NCI-H524 (cell line): Measurements from ENCODE around the gene MRPL27.

ENCODE experiments used
- DNase-seq, 2 experiments: peaks; one replicate each; lab custom pipeline; 2025; lab: John Stamatoyannopoulos, UW

The MRPL27 gene

DNA sequence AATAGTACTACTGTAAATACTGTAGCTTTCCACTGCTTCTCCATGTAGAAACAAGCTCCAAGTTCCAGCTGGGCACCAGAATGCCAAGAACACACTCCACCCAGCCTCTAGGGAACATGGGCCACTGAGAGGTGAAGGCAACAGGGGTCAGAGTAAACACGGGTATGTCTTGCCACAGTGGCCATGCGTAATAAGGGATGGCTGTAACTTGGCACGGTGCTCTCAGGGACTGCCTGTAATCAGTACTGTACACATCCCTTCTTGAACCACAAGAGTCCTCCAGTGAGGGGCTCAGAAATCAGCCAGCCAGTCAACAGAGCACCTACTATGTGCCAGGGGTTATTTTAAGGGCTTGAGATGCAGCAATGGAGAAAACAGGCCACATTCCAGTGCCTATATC is 13.5 kb upstream of the MRPL27 start:
- no peak for DNase-seq

DNA sequence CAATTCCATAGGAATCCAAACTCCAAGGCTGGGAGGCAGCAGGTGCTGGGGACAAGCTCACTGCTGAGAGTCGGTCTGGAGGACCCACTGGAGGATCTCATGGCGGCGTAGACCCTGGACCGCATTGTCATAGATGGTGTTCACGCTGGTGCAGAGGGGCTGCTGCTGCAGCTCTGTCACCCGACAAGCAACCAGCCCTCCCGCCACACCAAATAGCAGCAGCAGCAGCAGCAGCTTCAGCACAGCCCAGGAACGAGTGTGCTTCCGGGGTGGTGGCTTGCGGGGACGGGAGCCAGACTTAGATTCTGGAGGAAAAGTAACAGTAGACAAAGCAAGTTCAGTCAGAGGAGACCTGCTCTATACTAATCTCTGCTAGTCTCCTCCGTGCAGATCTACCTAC is 9.9 kb upstream of the MRPL27 start:
- no peak for DNase-seq

DNA sequence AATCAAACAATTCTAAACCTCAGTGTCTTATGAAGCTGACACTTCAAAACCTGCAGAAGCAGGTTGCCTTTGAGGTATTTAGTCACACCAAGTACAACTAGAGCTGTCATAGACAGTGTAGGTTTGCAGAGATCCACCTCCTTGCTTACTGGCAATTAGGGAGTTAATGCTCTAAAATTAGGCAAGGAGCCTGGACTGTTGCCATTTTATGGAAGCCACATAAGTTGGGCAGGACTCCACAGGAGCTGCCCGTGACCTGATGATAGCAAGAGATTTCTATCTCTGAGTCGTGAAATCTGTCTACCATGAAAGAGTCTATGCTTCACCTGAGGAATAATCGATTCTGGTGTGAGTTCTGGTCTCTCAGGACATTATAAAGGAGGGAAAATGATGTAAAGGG is 8.9 kb upstream of the MRPL27 start:
- DNase-seq, result no peak

DNA sequence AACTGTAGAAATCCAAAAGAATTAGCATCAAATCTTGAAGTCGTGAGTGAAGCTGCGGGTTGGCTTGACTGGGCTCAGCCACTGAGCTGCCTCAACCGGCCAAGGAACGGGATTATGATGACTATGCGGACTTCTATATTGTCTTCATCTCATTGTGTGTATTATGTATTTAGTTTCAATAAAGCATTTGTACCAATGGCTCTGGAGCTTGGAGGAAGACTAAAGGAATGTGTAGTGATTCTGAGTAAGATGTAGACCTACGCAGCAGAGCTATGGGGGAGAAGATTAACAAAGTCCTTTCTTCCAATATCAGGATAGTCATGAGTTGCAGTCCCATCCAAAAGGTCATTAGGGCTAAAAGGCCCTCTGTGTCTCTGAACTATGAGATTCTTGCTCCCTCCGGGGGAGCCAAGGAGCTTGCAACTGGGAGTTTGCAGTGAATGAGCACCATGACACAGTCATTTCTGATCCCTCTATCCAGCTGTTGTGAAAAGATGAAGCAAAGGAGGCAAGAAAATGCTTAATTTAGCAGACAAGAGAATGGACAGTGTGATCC is 8.4 kb upstream of the MRPL27 start:
- DNase-seq, result no peak

DNA sequence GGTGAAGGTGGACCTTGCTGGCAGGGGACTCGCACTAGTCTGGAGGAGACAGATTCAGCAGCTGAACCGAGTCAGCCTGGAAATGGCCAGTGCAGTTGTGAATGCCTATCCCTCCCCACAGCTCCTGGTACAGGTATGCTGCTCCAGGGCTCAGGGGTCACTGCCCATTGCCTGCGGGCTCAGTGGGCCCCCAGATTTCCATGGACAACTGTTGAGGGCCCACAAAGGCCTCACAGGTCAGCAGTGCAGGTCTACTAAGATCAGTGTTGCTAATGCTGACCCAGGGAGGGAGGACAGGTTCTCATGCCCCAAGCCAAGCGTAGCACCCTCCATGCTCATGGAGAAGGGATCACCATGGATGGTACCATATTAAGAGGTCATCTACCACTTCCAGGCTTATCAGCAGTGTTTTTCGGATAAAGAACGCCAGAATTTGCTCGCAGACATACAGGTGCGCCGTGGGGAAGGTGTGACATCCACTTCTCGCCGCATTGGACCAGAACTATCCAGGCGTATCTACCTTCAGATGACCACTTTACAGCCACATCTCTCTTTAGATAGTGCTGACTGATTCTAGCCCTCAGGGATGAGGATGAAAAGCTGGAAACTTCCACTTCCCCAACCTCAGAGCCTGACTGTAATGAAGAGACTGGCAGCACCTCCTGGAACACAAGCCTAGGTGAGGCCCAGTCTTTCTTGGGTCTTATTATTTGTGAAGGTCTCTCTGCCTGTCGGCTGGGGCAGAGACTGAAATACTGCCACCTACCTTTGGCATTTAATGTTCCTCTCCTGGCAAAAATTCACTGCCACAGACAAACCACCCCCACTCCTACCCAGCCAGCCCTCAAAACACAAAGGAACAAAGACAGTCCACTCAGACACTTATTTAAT is 7.6 kb upstream of the MRPL27 start:
- DNase-seq, result peak in 1 of 2 experiments; percentile 12

DNA sequence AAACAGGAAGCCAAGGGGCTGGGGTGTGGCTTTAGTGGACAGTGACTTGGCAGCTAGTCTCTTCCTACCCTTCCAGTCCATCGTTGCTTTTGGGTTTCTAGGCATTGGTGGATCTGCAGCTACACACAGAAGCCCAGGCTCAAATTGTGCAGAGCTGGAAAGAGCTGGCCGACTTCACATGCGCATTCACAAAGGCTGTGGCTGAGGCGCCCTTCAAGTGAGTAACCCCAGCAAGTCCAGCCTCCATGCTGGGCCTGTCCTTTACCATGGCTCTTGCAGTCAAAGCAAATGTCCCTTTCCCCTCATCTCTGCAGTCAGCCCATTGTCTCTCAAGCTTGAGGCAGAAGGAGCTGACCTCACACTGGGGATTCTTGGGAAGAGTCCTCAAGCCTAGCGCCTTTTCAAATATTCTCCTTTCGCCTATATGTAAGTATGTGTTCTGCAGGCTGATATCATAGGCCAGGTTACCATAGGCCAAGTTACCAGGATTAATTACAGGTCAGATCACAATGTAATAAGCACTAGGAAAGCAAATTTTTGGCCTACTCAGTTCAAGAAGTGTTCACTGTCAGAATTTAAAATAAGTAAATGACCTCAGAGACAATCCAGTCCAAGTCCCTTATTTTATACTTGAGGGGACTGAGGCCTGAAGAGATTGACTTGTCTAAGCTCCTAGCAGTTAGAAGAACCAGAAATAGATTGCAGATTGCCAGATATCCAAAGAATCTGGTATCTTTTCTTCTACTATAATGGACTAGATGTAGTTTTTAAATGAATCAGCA is 6.6 kb upstream of the MRPL27 start:
- no peak for DNase-seq

DNA sequence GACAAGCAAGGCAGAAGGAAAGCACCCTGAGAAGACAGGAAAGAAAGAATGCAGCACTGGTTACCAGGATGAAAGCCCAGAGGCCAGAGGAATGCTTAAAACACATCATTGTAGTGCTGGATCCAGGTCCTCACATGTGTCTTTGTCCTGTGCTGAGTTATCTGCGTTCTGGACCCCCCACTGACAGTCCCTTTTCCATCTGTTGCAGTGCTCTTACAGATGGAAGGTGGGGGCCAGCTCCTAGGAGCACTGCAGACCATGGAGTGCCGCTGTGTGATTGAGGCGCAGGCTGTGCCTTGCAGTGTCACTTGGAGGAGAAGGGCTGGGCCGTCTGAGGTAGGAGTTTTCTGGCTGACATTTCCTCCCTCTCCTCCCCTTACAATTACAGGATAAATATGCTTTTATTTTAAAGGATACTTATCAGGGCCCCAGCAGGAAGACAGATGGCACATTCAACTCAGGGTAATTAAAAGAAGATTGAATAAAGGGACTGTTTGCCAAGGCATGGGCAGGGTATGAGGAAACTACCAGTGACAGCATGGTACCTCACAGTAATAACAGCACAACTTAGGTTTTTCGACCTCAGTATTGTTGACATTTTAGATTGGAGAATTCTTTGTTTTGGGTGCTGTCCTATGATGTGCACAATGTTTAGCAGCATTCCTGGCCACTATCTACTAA is 3.0 kb upstream of the MRPL27 start:
- DNase-seq, result peak; percentile 90 to 91

DNA sequence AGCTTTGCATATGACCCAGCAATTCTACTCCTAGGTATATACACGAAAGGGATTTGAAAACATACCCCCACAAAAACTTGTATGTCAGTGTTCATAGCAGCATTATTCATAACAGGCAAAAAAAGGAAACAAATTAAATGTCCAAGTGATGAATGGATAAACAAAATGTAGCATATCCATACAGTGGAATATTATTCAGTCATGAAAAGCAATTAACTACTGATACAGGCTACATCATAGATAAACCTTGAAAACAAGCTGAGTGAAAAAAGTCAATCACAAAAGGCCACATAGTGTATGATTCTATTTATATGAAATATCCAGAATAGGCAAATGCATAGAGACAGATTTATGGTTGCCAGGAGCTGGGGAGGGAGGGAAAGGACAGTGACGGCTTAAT is 721 bp upstream of the MRPL27 start:
- DNase-seq, result no peak

DNA sequence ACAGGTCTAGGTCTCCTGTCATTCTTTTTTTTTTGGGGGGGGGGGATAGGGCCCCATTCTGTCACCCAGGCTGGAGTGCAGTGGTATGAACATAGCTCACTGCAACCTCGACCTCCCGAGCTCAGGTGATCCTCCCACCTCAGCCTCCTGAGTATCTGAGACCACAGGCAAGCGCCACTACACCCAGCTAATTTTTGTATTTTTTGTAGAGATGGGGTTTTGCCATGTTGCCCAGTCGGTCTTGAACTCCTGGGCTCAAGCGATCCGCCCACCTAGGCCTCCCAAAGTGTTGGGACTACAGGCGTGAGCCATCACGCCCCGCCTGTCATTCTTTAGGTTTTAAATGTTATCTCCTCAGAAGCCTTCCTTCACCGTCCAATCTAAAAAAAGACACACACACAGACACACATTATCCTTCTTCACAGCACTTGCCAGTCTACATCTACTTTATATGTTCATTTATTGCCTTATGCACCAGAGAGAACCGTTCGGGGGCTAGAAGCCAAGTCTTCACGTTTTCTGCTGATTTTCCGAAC is 694 bp downstream of the MRPL27 start:
- DNase-seq, result no peak

DNA sequence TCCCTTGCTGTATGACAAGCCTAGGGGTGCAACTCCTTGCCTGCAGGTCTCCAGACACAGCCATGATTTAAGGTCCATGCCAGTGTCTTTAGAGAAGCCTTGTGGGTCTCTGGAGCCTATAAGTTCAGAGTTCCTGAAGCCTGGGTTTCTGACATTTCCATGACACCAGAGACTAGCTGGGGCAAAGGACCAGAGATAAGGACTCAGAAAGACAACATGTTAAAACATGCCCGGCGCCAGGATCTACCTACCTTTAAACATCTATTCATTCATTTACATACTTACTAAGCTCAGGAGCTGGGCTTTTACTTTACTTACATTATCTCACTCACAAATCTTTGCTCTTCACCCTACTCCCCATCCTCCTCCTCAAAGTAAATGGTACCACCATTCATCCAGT is 1.5 kb downstream of the MRPL27 start:
- no peak for DNase-seq

DNA sequence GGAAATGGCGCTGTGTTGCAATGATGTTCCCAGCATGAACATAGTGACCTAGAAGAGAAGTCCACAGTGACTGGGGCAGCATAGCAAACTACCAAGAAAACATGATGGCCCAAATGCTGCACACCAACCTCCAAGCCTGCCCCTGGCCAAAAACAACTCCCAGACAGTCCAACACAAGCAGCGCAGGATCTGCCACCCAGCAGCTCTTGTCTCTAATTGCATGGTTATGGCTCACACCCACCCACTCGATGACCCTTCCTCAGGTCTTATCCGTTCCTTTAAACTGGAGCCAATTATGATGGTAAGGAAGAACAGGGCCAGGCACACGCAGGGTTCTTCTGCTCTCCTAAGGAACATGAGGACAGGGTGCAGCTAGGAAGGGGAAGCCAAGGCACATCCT is 2.9 kb downstream of the MRPL27 start:
- DNase-seq, result no peak

DNA sequence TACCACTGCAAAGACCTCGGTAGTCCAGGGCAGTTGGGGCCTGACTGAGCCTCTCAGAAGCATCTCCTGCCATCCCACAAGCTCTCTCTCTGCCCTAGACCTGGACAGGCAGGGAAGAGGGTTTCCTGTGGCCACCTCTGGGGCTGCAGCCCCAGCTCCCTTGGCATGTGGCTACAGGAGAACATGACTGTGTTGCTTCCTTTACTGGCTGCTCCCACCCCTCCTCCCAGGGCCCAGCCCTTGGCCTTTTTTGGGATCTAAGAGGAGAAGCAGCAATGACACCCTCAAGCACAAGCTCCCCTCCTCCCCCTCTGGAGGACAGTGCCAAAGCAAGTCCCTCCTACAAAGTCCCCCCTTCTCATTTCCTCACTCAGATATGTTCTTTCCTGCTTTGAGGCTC is 5.6 kb downstream of the MRPL27 start:
- DNase-seq, result no peak

DNA sequence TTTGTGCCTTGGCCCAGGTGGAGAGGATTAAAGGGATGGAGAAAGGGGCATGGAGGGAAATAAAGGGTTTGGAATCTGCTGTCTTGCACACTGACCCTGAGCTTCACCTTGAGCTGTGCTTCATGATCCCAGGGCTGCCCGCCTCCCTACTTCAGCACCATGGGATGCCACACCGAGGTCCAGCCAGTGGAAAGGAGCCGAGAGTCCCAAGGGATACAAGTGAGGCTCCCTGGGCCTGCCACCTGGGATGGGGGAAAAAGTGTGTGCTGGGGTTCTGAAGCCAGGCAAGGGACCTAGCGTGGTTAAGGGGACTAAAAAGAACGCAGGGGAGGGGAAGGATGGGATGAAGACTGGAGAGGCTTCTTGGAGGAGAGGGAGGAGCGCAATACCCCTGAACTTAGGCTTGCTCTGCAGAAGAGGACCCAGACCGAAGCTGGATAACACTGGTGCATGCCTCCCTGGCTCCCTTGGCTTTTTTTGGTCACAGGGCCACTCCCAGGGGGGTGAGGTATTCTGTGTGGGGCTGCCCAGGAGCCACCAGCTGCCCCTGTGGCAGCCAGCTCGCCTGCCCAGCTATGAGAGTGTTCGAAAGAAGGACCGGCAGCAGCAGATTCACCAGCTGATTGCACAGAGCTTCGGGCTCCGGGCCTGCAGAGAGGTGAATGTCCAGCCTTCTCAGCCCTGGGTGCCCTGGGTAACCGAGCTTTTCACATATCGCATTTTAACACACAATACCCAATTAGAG is 7.2 kb downstream of the MRPL27 start:
- DNase-seq, result peak in 1 of 2 experiments; percentile 52

DNA sequence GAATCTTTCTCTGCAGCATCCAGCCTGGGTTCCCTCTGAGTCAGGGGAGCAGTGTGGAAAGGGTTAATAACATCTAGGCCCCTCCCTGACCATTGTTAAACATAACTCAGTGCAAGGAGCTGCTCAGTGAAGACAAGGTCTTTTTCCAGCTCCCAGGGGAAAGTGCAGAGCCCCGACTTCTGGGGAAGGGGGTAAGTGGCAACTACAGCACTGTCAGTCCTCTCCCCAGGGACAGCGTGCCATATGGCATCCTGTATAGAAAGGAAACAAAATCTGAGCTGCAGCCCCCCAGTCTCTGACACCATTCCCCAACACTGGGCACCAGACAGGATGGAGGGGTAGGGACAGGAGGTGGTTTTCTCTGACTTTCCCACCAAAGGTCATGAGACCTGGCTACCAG is 7.8 kb downstream of the MRPL27 start:
- peak; percentile 79 to 92 for DNase-seq

DNA sequence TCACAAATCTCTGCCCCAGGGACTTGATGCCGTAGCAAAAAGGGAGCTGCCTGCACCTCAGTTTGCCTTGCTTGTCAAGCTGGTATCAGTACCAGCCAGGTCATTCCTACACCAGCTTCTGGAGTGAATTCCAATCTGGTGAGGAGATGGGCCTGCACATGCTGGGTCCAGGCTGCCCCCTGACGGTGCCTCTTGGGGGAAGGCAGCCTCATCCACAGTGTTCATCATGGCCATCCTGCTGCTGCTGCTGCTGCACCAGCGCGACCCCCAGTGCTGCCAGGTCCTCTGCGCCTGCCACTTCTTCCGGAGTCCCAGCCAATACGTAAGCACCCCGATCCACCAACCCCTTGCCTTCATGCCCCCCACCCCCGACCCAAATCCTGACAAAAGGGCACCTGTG is 8.3 kb downstream of the MRPL27 start:
- DNase-seq, result peak in 1 of 2 experiments; percentile 24

DNA sequence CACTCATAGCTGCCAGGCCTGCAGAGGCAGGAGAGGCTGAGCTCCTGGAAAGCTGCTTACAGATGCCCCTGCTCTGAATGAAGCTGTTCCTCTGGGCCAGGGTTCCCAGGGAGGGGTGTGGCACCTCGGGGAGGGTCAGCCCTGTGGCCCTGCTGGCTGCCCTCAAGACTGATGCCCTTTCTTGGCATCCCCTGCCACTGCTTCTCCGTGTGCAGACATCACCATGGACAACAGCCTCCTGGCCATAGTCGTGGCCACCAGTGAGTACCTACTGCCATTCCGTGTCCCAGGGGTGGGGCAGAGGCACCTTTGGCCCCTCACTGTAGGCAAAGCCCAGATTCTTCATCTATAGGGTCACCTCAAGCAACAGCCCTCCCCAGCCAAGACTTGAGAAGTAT is 8.9 kb downstream of the MRPL27 start:
- DNase-seq, result no peak

DNA sequence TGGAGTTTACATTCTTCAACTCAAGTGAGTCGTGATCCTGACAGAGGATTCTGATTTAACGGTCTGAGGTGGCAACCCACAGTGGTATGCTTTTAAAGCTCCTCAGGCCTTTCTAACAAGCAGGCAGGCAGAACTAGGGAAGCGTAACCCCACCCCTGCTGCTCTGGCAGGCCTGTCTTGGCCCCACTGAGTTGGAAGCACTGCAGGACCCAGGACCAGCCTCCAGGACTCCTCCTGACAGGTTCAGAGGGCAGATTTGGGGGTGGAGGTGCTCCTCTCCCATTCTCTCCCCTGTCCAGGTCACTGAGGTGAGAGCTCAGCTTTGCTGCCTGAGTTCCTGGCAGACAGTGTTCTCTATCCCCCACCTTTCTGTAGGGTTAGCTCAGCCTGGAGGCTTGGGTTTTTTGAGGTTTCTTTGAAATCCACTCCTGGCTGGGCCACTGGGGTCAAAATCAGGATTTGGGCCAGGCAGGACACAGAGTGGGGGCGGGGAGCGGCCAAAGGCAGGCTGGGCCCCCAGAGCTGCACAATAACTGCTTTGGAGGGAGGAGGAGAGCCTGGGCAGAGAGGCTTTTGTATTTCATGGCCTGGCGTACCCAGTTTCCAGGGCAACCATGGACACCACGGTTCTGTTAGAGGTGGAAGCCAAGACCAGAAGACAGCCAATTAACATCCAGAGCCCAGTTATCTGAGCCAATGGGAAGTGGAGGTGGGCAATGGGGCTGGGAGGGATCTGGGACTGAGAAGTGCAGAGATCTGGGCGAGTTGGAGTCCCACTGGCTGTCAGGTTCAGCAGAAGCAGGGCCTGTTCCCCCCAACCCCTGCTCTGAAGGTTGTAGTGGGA is 9.5 kb downstream of the MRPL27 start:
- no peak for DNase-seq

DNA sequence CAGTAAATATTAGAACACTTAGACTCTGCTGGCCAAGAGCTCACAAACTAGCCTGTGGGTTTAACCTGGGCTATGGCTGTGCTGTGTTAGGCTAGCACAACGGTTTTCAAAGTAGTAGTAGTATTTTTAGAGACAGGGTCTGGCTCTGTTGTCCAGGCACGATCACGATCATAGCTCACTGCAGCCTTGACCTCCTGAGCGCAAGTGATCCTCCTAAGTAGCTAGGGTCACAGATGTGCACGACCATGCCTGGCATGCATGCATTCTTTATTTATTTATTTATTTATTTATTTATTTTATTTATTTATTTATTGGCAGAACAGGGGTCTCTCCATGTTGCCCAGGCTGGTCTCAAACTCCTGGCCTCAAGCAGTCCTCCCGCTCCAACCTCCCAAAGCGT is 10.3 kb downstream of the MRPL27 start:
- DNase-seq, result no peak

DNA sequence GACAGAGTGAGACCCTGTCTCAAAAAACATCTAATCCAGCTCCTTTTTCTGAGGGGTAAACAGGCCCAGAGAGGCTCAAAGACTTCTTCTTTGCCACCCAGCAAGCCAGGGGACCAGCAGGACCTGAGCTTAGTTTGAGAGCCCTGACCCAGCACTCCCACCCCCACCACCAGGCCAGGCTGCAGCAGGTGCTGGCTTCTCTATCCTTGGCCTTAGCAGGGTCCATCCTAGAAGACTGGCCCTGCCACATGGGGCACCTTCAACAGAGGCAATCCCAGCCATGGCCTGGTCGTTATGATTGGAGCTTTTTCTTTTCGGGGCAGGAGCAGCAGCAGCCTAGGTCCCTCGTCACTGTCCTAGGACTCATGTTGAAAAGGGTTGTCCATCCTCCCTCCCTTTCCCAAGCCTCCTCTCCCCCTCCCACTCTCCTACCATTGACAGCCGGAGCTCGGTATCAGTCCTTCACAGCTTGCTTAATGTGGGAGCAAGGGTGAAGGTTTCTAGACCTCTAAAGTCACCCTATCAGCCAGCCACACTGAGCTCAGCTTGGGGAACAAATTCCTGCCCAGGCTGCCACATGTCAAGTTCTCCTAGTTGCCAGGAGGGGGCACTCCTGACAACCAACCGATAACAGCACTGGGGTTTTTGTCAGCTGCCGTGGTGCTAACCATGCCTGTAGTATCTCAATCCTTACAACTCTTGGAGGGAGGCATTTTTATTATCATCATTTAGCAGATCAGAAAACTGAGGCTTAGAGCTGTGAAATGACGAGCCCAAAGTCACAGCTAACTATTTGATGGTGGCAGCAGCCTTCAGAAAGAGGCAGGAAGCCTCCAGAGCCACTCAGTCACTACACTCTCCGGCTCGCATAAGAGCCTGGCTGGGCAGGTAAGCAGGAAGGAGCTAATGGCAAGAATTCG is 11.2 kb downstream of the MRPL27 start:
- peak; percentile 58 to 65 for DNase-seq
